ENCODE data around the gene TRAPPC2L. TPM values are rescaled to one million over a fixed set of nuclear protein-coding genes. Genes with fewer than 3 reads are reported as not detected.

Gene TRAPPC2L
- total RNA-seq, 1 donor from 2014 or later, result 48.3 TPM

DNA sequence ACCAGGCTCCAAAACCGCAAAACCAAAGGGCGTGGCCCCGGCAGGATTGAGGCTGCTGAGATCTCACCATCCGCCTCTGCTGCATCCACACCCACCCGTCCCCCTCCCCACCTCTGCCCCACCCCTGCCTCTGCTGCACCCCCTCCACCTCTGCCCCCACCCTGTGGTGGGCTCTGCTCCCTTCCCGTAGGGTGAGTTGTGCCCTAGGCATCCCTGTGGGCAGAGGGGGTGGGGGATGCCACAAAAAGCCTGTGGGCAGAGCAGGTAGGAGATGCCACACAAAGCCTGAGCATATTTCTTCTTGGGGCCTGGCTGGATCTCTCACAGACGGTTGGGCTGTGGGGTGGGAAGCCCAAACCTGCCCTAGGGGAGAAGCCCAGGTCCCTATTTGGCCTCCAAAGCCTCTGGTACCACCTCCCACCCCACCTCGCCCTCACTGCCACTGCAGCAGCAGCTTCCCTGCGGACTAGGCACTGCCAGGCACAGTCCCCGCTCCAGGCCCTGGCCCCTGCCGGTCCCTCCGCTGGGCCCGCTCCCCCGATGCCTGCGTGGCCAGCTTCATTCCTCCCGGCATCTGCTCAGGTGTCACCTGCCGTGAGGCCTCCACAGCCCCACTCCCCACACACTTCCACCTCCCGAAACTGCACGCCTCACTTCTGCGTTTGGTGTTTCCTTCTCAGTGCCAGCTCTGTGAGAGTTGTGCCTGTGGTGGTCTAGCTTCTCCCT, 20.8 kb downstream of the TRAPPC2L start:
- TF ChIP-seq, protein P1, sequence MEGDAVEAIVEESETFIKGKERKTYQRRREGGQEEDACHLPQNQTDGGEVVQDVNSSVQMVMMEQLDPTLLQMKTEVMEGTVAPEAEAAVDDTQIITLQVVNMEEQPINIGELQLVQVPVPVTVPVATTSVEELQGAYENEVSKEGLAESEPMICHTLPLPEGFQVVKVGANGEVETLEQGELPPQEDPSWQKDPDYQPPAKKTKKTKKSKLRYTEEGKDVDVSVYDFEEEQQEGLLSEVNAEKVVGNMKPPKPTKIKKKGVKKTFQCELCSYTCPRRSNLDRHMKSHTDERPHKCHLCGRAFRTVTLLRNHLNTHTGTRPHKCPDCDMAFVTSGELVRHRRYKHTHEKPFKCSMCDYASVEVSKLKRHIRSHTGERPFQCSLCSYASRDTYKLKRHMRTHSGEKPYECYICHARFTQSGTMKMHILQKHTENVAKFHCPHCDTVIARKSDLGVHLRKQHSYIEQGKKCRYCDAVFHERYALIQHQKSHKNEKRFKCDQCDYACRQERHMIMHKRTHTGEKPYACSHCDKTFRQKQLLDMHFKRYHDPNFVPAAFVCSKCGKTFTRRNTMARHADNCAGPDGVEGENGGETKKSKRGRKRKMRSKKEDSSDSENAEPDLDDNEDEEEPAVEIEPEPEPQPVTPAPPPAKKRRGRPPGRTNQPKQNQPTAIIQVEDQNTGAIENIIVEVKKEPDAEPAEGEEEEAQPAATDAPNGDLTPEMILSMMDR (conservative IDR thresholded peaks at IDR 0.05; ENCODE audit: low read depth, low read length), result no peak
- no peak for DNase-seq (ENCODE audit: low read depth)
- H3K4me3 ChIP-seq (ENCODE audit: low read depth, low read length), result no peak overlapping the region

DNA sequence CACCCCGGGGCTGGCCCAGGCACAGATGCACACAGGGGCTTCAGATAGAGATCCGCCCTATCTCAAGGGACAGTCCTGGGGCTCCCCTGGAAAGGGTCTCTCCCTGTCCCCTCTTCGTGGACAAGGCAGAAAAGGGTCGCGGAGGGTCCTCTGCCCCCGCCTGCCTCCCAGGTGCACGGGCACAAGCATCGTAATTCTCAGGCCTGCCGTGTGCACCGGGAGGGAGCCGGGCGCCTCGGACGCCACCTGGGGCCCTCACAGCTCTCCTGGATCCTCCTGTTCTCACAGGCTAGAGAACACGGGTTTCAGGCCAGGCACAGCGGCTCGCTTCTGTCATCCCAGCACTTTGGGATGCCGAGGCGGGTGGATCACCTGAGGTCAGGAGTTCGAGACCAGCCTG, 21.4 kb downstream of the TRAPPC2L start:
- TF ChIP-seq, protein P1 (conservative IDR thresholded peaks at IDR 0.05; ENCODE audit: low read depth, low read length), result no peak
- no peak overlapping the region for H3K4me3 ChIP-seq (ENCODE audit: low read depth, low read length)
- no peak for DNase-seq (ENCODE audit: low read depth)

DNA sequence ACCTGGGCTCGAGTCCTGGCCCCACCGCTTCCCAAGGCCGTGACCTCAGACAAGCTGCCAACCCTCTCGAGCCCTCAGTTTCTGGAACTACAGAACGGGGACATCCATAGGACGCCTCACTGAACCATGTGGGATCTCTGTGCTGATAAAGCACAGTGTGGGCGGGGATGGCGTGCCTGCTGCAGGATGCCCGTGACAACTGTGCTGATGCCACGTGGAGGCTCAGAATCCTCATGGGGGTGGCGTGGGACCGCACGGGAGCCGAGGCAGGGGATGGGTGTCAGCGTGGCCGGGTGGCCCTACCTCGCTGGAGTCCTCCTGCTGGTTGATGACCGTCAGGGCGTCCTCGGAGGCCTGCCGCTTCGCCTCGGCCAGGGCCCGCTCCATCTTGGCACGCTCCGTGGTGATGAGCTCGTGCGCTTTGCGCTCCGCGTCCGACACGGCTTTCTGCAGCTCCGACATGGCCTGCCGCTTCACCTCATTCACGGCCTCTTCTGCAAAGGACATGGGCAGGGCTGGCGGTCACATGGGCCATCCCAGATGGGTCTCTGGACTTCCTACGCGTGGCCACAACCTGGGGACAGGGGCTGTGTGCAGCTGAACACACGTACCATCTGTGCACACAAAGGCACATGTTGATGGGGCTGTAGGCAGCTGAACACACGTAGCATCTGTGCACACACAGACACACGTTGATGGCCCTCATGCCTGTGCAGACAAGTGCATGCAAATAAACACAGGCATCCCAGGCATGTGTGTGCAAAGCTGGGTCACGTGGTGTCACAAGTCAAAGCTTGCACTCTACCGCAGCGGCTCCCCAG, 22.2 kb downstream of the TRAPPC2L start:
- TF ChIP-seq, protein P1 (conservative IDR thresholded peaks at IDR 0.05; ENCODE audit: low read depth, low read length), result no peak
- no peak overlapping the region for H3K4me3 ChIP-seq (ENCODE audit: low read depth, low read length)
- DNase-seq (ENCODE audit: low read depth), result no peak

DNA sequence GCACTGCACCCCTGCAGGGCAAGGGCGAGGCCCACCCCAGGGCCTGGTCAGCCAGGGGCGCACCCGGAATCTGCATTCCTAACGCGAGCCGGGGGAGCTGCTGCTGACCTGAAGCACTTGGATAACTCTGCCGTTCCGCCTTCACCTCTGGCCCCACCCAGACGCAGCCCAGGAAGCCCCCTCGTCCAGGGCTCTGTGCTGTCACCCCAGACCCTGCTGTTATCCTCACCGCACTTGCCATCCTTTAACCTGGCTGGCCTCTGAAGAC, 22.8 kb downstream of the TRAPPC2L start:
- no peak for DNase-seq (ENCODE audit: low read depth)
- H3K4me3 ChIP-seq (ENCODE audit: low read depth, low read length), result no peak overlapping the region
- TF ChIP-seq, protein P1 (conservative IDR thresholded peaks at IDR 0.05; ENCODE audit: low read depth, low read length), result no peak

DNA sequence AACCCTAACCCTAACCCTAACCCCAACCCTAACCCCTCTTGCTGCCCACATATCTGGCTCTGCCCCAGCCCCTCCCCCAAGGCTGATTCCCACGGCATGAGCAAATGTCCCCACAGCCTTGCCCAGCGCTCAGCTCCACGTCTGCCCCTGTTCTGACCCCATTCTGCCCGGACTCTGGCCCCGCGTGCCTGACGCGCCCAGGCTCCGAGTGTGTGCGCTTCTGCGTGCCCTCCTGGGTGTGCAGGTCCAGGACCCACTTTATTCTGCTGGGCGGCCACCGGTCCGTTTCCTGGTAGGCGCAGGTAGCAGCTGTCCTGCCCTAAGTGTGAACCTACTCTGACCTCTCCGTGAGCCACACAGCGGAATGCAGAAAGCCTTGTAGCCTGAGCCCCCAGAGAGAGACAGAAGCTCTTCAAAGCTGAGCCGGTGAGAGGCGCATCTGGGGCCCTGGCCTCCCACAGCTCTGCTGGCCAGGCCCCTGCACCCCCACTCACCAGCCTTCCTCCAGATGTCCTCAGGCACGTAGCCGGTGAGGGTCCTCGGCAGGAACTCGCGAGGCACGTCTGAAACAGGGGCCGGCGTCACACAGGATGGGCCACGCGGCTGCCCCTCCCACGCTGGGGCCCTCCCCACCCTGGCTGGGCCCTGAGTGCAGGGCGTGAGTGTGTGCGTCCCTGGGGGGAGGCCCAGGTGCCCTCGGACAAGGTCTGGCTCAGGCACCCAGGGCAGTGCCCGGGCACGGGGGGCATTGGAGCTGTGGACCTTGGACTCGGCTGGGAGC, 23.5 kb downstream of the TRAPPC2L start:
- TF ChIP-seq, protein P1 (conservative IDR thresholded peaks at IDR 0.05; ENCODE audit: low read depth, low read length), result no peak
- no peak for DNase-seq (ENCODE audit: low read depth)
- no peak overlapping the region for H3K4me3 ChIP-seq (ENCODE audit: low read depth, low read length)

DNA sequence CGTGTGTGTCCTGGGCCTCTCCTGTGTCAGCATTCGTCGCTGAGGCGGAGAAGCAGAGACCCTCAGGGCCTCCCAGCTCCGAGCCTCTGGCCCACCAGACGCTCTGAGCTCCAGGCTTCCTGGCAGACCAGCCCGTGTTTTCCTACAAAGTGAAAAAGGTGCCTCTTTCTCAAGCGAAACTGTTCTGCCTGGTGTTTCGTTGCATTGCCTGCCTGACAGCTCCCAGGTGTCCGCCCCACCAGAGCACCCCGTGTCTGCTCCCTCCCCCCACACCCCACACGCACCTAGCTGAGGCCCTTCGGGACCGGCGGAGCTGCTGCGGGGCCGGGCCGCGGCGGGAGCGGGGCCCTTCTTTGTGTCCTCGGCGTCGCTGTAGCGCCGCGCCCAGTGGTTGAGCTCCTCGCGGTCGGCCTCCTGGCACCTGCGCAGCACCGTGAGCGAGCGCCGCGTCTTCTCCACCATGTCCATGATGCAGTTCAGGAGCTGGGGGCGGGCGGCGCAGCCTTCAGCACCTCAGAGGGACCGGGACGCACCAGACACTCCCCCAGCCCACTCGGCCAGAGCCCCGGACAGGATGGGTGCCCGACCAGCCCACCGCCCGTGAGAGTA, 24.2 kb downstream of the TRAPPC2L start:
- TF ChIP-seq, protein P1 (conservative IDR thresholded peaks at IDR 0.05; ENCODE audit: low read depth, low read length), result no peak
- no peak overlapping the region for H3K4me3 ChIP-seq (ENCODE audit: low read depth, low read length)
- no peak for DNase-seq (ENCODE audit: low read depth)
